IMR-90 (cell line): ENCODE results near the gene FMO4. TPM values are rescaled to one million over a fixed set of nuclear protein-coding genes. Genes with fewer than 3 reads are reported as not detected.

Source experiments
- ATAC-seq: fragments of 200-7000 bp; cut with Tn5 transposase; 2 replicates; pipeline ENCODE4 v1.9.1; 2020; ENCODE audit warnings: low read depth, mild to moderate bottlenecking, moderate library complexity
- BruUV-seq: library from RNA; stranded (reverse); fragments of 400-500 nt; replicated peaks from 2 replicates; lab custom pipeline; 2021; lab: Mats Ljungman, UMichigan
- CTCF ChIA-PET: fragments of 300-600 bp; formaldehyde crosslinking; extraction: SDS; loops from one replicate; lab custom pipeline; 2021; ENCODE audit warnings: antibody characterized with exemption; lab: Yijun Ruan, JAX
- POLR2A ChIA-PET: fragments of 300-600 bp; sonication (Branson Sonifier 250); formaldehyde crosslinking; loops from one replicate; lab custom pipeline; 2022; ENCODE audit warnings: antibody characterized with exemption; ENCODE audit not compliant: unreplicated experiment; lab: Charles Lee
- DNase-seq: peaks from one replicate; pipeline ENCODE4 v3.0.0; 2013
- H2AFZ ChIP-seq: replicated peaks from 2 replicates; pipeline ENCODE3; 2013; ENCODE audit warnings: low read length, mild to moderate bottlenecking; ENCODE audit not compliant: poor library complexity
- H2AK5ac ChIP-seq: 2 replicates; pipeline ENCODE4 v1.6.1; 2013; ENCODE audit warnings: low read depth, low read length, inconsistent platforms
- H2AK9ac ChIP-seq: replicated peaks from 2 replicates; pipeline ENCODE3; 2013; ENCODE audit warnings: mild to moderate bottlenecking, low read depth, low read length, moderate library complexity; ENCODE audit not compliant: poor library complexity
- H2BK120ac ChIP-seq: 2 replicates; pipeline ENCODE4 v1.6.1; 2013; ENCODE audit warnings: low read depth, low read length, inconsistent platforms
- H2BK15ac ChIP-seq: 3 replicates; pipeline ENCODE4 v1.6.1; 2013; ENCODE audit warnings: low read depth, low read length, inconsistent platforms
- H2BK20ac ChIP-seq: 2 replicates; pipeline ENCODE4 v1.6.1; 2013; ENCODE audit warnings: low read depth, mild to moderate bottlenecking, inconsistent platforms, low read length, moderate library complexity
- H2BK5ac ChIP-seq: 2 replicates; pipeline ENCODE4 v1.6.1; 2013; ENCODE audit warnings: mild to moderate bottlenecking, low read depth, low read length, inconsistent platforms; ENCODE audit not compliant: poor library complexity, severe bottlenecking
- H3K14ac ChIP-seq: replicated peaks from 2 replicates; pipeline ENCODE4 v1.6.1; 2013; ENCODE audit warnings: low read depth, low read length, inconsistent platforms
- H3K18ac ChIP-seq: 2 replicates; pipeline ENCODE4 v1.6.1; 2013; ENCODE audit warnings: low read depth, low read length, control low read depth
- H3K23ac ChIP-seq: 2 replicates; pipeline ENCODE4 v1.6.1; 2013; ENCODE audit warnings: low read depth, low read length, inconsistent platforms
- H3K27ac ChIP-seq: 2 replicates; pipeline ENCODE4 v1.5.1; 2013; ENCODE audit warnings: mild to moderate bottlenecking, control low read depth, low read length; ENCODE audit not compliant: insufficient read depth
- H3K27me3 ChIP-seq: 2 replicates; pipeline ENCODE4 v1.6.1; 2013; ENCODE audit warnings: low read length; ENCODE audit not compliant: control insufficient read depth, insufficient read depth
- H3K36me3 ChIP-seq: 2 replicates; pipeline ENCODE4 v1.6.1; 2013; ENCODE audit warnings: low read length, mixed read lengths; ENCODE audit not compliant: control insufficient read depth, insufficient read depth
- H3K4ac ChIP-seq: 2 replicates; pipeline ENCODE4 v1.6.1; 2013; ENCODE audit warnings: low read depth, low read length, inconsistent platforms
- H3K4me1 ChIP-seq: 2 replicates; pipeline ENCODE4 v1.6.1; 2013; ENCODE audit warnings: low read length, mixed read lengths; ENCODE audit not compliant: control insufficient read depth, insufficient read depth
- H3K4me2 ChIP-seq: 2 replicates; pipeline ENCODE4 v1.6.1; 2013; ENCODE audit warnings: low read depth, mild to moderate bottlenecking, control low read depth, low read length, moderate library complexity
- H3K4me3 ChIP-seq: 2 replicates; pipeline ENCODE4 v1.5.1; 2013; ENCODE audit warnings: low read depth, mild to moderate bottlenecking, control low read depth, low read length, moderate library complexity; ENCODE audit not compliant: insufficient read depth
- H3K56ac ChIP-seq: 2 replicates; pipeline ENCODE4 v1.6.1; 2013; ENCODE audit warnings: low read length, inconsistent platforms; ENCODE audit not compliant: insufficient read depth; ENCODE audit errors: extremely low read depth
- H3K79me1 ChIP-seq, 2 experiments: 2 replicates each; pipeline ENCODE4 v1.6.1; 2013; ENCODE audit warnings: low read length in 2 of 2, inconsistent platforms in 1 of 2, low read depth in 1 of 2
- H3K9ac ChIP-seq: 2 replicates; pipeline ENCODE4 v1.6.1; 2013; ENCODE audit warnings: low read depth, low read length, control low read depth
- H3K9me1 ChIP-seq: 2 replicates; pipeline ENCODE4 v1.6.1; 2013; ENCODE audit warnings: low read length, inconsistent platforms; ENCODE audit not compliant: insufficient read depth
- H3K9me3 ChIP-seq: 2 replicates; pipeline ENCODE4 v1.6.1; 2013; ENCODE audit warnings: low read length; ENCODE audit not compliant: control insufficient read depth, insufficient read depth
- H4K20me1 ChIP-seq: 2 replicates; pipeline ENCODE4 v1.6.1; 2013; ENCODE audit warnings: low read length, inconsistent platforms; ENCODE audit not compliant: insufficient read depth
- H4K5ac ChIP-seq: 2 replicates; pipeline ENCODE4 v1.6.1; 2013; ENCODE audit warnings: mild to moderate bottlenecking, low read depth, low read length, control low read depth
- H4K8ac ChIP-seq, 2 experiments: 2 replicates each; pipeline ENCODE4 v1.6.1; 2013; ENCODE audit warnings: low read depth in 2 of 2, low read length in 2 of 2, control low read depth in 1 of 2, inconsistent platforms in 1 of 2
- H4K91ac ChIP-seq: 2 replicates; pipeline ENCODE4 v1.6.1; 2013; ENCODE audit warnings: low read depth, low read length, inconsistent platforms; ENCODE audit not compliant: insufficient read depth
- BHLHE40 ChIP-seq: fragments of 150-350 bp; IDR thresholded peaks from 2 replicates; pipeline ENCODE4 v1.6.1; 2016; ENCODE audit warnings: mild to moderate bottlenecking, low read depth, low read length
- CEBPB ChIP-seq: IDR thresholded peaks from 2 replicates; pipeline ENCODE4 v1.6.1; 2012; ENCODE audit warnings: low read depth, low read length, improper control_type of control experiment
- CHD1 ChIP-seq: IDR thresholded peaks from 2 replicates; pipeline ENCODE4 v1.6.1; 2012; ENCODE audit warnings: low read depth, low read length, improper control_type of control experiment
- FOS ChIP-seq: fragments of 150-350 bp; IDR thresholded peaks from 2 replicates; pipeline ENCODE4 v1.6.1; 2016; ENCODE audit warnings: low read depth, low read length
- MAFK ChIP-seq: IDR thresholded peaks from 2 replicates; pipeline ENCODE4 v1.6.1; 2012; ENCODE audit warnings: low read depth, low read length, improper control_type of control experiment
- MAZ ChIP-seq: IDR thresholded peaks from 2 replicates; pipeline ENCODE4 v1.6.1; 2012; ENCODE audit warnings: low read depth, mild to moderate bottlenecking, low read length, improper control_type of control experiment, moderate library complexity, borderline replicate concordance
- MXI1 ChIP-seq: IDR thresholded peaks from 2 replicates; pipeline ENCODE4 v1.6.1; 2012; ENCODE audit warnings: low read depth, mild to moderate bottlenecking, low read length, moderate library complexity, borderline replicate concordance
- NFE2L2 ChIP-seq: fragments of 150-350 bp; IDR thresholded peaks from 2 replicates; pipeline ENCODE4 v1.6.1; 2016; ENCODE audit warnings: low read depth, mild to moderate bottlenecking, low read length
- POLR2A ChIP-seq: IDR thresholded peaks from 2 replicates; pipeline ENCODE4 v1.6.1; 2012; ENCODE audit warnings: mild to moderate bottlenecking, low read depth, low read length
- RAD21 ChIP-seq: IDR thresholded peaks from 2 replicates; pipeline ENCODE4 v1.6.1; 2012; ENCODE audit warnings: low read length, improper control_type of control experiment
- RCOR1 ChIP-seq: IDR thresholded peaks from 2 replicates; pipeline ENCODE4 v1.6.1; 2012; ENCODE audit warnings: mild to moderate bottlenecking, low read length, improper control_type of control experiment; ENCODE audit not compliant: insufficient replicate concordance
- RFX5 ChIP-seq: IDR thresholded peaks from 2 replicates; pipeline ENCODE4 v1.8.0; 2012; ENCODE audit warnings: low read depth, mild to moderate bottlenecking, low read length, moderate library complexity
- SMC3 ChIP-seq: fragments of 150-350 bp; IDR thresholded peaks from 2 replicates; pipeline ENCODE4 v1.6.1; 2016; ENCODE audit warnings: low read depth, mild to moderate bottlenecking, antibody characterized with exemption, low read length, moderate library complexity
- USF2 ChIP-seq: fragments of 150-350 bp; IDR thresholded peaks from 2 replicates; pipeline ENCODE4 v1.6.1; 2017; ENCODE audit warnings: mild to moderate bottlenecking, antibody characterized with exemption, low read length, low read depth
- WGBS, 2 experiments: methylation state at CpG; one replicate each; pipeline versions ENCODE4 v1.1.5 to v1.1.7; 2013; ENCODE audit warnings: missing lambda C conversion rate in 2 of 2; ENCODE audit not compliant: insufficient read length in 1 of 2; ENCODE audit errors: extremely low coverage in 2 of 2; 5-methylcytosine and 5-hydroxymethylcytosine counted together
- dilution Hi-C: fragments of 300-500 bp; cut with HindIII; formaldehyde crosslinking; loops from one replicate; pipeline ENCODE4 v1.14.3; 2018; ENCODE audit warnings: low sequenced_read_pairs; ENCODE audit not compliant: unreplicated experiment
- in situ Hi-C: fragments of 300-500 bp; cut with MboI; formaldehyde crosslinking; loops from 3 replicates; pipeline ENCODE4 v1.14.3; 2019; ENCODE audit warnings: low sequenced_read_pairs, inconsistent platforms, mixed read lengths
- intact Hi-C: fragments of 100-400 bp; cut with micrococcal nuclease; formaldehyde crosslinking; loops from 2 replicates; pipeline ENCODE4 v1.10.0; 2022
- polyA plus RNA-seq, 3 experiments: library from polyadenylated mRNA; depleted of rRNA; stranded (reverse); fragments of >200 nt; gene quantifications; 2 replicates each; pipeline ENCODE4 v1.2.3, GENCODE V29; 2012; ENCODE audit warnings: low replicate concordance in 1 of 3
- total RNA-seq: library from RNA; depleted of rRNA; stranded (reverse); fragments of >200 nt; gene quantifications from 2 replicates; pipeline ENCODE4 v1.2.3, GENCODE V29; 2012
- TF ChIP-seq, protein P1 (sequence below): fragments of 150-350 bp; IDR thresholded peaks from 2 replicates; pipeline ENCODE4 v1.6.1; 2016; ENCODE audit warnings: low read depth, mild to moderate bottlenecking, low read length, moderate library complexity, borderline replicate concordance
- TF ChIP-seq, protein P2 (sequence below): conservative IDR thresholded peaks from 2 replicates; pipeline ENCODE4 v1.5.1; 2012; ENCODE audit warnings: mild to moderate bottlenecking, low read depth, low read length, improper control_type of control experiment

Gene FMO4
- total and polyA plus RNA-seq, 2 of the 4 experiments (the other 2 are of a cell fraction): 0.36 to 0.55 TPM

GRCh38 chr1:171270806-171271205, 43.2 kb upstream of the FMO4 start:
- Histone ChIP-seq H3K9me3 (no peaks in the 10 kb centered on the region), H2BK15ac (no peak overlapping the region), H3K79me1 (no peaks in the 10 kb centered on the region), H3K14ac (no peak overlapping the region), H3K4me3 (no peak overlapping the region), H2BK120ac (no peak overlapping the region), H4K8ac (no peak overlapping the region), H3K56ac (no peak overlapping the region), H2AK5ac (no peak overlapping the region), H2AFZ (no peak overlapping the region), H3K4ac (no peak overlapping the region), H3K27ac (no peak overlapping the region), H4K91ac (no peak overlapping the region), H3K27me3 (no peaks in the 10 kb centered on the region), H3K36me3 (no peaks in the 10 kb centered on the region), H3K4me1 (no peaks in the 10 kb centered on the region), H2BK5ac (no peak overlapping the region), H4K20me1 (no peaks in the 10 kb centered on the region), H3K9me1 (no peaks in the 10 kb centered on the region), H3K9ac (no peak overlapping the region), H4K5ac (no peak overlapping the region), H2AK9ac (no peak overlapping the region), H3K18ac (no peak overlapping the region), H2BK20ac (no peak overlapping the region), H3K23ac (no peak overlapping the region), H3K4me2 (no peak overlapping the region)
- ChIA-PET CTCF (no interaction called here), POLR2A (no interaction called here)
- ATAC-seq (no peak), DNase-seq (no peak)
- dilution Hi-C loops: no loop called here
- in situ Hi-C loops: no loop called here
- no TSS peak for BruUV-seq
- intact Hi-C loops: no loop called here
- WGBS, 2 experiments: no CpG with 5 or more reads among the region's 2 CpGs
- no peak for TF ChIP-seq FOS
- TF ChIP-seq CHD1: no peak
- no peak for TF ChIP-seq SMC3
- no peak for TF ChIP-seq MAFK
- no peak for TF ChIP-seq RFX5
- no peak for TF ChIP-seq CEBPB
- TF ChIP-seq POLR2A: no peak
- no peak for TF ChIP-seq MAZ
- no peak for TF ChIP-seq RAD21
- no peak for TF ChIP-seq BHLHE40
- no peak for TF ChIP-seq NFE2L2
- no peak for TF ChIP-seq MXI1
- TF ChIP-seq, protein P1, sequence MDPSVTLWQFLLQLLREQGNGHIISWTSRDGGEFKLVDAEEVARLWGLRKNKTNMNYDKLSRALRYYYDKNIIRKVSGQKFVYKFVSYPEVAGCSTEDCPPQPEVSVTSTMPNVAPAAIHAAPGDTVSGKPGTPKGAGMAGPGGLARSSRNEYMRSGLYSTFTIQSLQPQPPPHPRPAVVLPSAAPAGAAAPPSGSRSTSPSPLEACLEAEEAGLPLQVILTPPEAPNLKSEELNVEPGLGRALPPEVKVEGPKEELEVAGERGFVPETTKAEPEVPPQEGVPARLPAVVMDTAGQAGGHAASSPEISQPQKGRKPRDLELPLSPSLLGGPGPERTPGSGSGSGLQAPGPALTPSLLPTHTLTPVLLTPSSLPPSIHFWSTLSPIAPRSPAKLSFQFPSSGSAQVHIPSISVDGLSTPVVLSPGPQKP: no peak
- TF ChIP-seq USF2: no peak
- TF ChIP-seq, protein P2, sequence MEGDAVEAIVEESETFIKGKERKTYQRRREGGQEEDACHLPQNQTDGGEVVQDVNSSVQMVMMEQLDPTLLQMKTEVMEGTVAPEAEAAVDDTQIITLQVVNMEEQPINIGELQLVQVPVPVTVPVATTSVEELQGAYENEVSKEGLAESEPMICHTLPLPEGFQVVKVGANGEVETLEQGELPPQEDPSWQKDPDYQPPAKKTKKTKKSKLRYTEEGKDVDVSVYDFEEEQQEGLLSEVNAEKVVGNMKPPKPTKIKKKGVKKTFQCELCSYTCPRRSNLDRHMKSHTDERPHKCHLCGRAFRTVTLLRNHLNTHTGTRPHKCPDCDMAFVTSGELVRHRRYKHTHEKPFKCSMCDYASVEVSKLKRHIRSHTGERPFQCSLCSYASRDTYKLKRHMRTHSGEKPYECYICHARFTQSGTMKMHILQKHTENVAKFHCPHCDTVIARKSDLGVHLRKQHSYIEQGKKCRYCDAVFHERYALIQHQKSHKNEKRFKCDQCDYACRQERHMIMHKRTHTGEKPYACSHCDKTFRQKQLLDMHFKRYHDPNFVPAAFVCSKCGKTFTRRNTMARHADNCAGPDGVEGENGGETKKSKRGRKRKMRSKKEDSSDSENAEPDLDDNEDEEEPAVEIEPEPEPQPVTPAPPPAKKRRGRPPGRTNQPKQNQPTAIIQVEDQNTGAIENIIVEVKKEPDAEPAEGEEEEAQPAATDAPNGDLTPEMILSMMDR: no peak
- no peak for TF ChIP-seq RCOR1
